ENCODE measurements around the gene CACYBP.

CACYBP gene

GRCh38 chr1:174966008-174966572 lies 33.7 kb upstream of the CACYBP start:
- peak overlapping the region; percentile 86 for H3K27ac Mint-ChIP-seq
- H3K36me3 Mint-ChIP-seq (ENCODE audit: low read depth): peaks cover 2% of the 10 kb centered on the region
- ATAC-seq (no peak), DNase-seq (no peak)
- H3K27me3 Mint-ChIP-seq: no peaks in the 10 kb centered on the region
- H3K9me3 Mint-ChIP-seq: no peaks in the 10 kb centered on the region
- peak overlapping the region; percentile 68 for H3K4me3 Mint-ChIP-seq
- H3K4me1 Mint-ChIP-seq: peaks cover 71% of the 10 kb centered on the region

- DNase-seq: no peak
- Mint-ChIP-seq H3K27me3 (no peaks in the 10 kb centered on the region), H3K27ac (peak overlapping the region; percentile 67), H3K4me1 (peaks cover 80% of the 10 kb centered on the region), H3K36me3 (ENCODE audit: low read depth) (peaks cover 2% of the 10 kb centered on the region), H3K9me3 (no peaks in the 10 kb centered on the region), H3K4me3 (peak overlapping the region; percentile 9)
- ATAC-seq: no peak
Measured at GRCh38 chr1:174967845-174968705, 31.7 kb upstream of the CACYBP start.

- ATAC-seq: peak; percentile 64
- Mint-ChIP-seq H3K4me1 (peaks cover 77% of the 10 kb centered on the region), H3K4me3 (peak overlapping the region; percentile 9), H3K9me3 (no peaks in the 10 kb centered on the region), H3K27ac (peak overlapping the region; percentile 67), H3K27me3 (no peaks in the 10 kb centered on the region), H3K36me3 (ENCODE audit: low read depth) (peaks cover 4% of the 10 kb centered on the region)
- no peak for DNase-seq
Measured at GRCh38 chr1:174968750-174969244, 30.9 kb upstream of the CACYBP start.

- H3K27me3 Mint-ChIP-seq: no peaks in the 10 kb centered on the region
- DNase-seq: no peak
- H3K9me3 Mint-ChIP-seq: no peaks in the 10 kb centered on the region
- H3K4me3 Mint-ChIP-seq: no peak overlapping the region
- H3K4me1 Mint-ChIP-seq: peaks cover 65% of the 10 kb centered on the region
- H3K27ac Mint-ChIP-seq: peak overlapping the region; percentile 50
- ATAC-seq: peak; percentile 74
- peaks cover 7% of the 10 kb centered on the region for H3K36me3 Mint-ChIP-seq (ENCODE audit: low read depth)
Measured at GRCh38 chr1:174969977-174970376, 29.8 kb upstream of the CACYBP start.

- H3K36me3 Mint-ChIP-seq (ENCODE audit: low read depth): peaks cover 11% of the 10 kb centered on the region
- peak overlapping the region; percentile 39 for H3K27ac Mint-ChIP-seq
- DNase-seq: no peak
- no peaks in the 10 kb centered on the region for H3K9me3 Mint-ChIP-seq
- ATAC-seq: no peak
- H3K27me3 Mint-ChIP-seq: no peaks in the 10 kb centered on the region
- H3K4me3 Mint-ChIP-seq: no peak overlapping the region
- H3K4me1 Mint-ChIP-seq: peaks cover 55% of the 10 kb centered on the region
Measured at GRCh38 chr1:174971466-174971865, 28.3 kb upstream of the CACYBP start.

GRCh38 chr1:174971902-174972301 lies 27.8 kb upstream of the CACYBP start:
- Mint-ChIP-seq H3K27ac (no peak overlapping the region), H3K4me1 (peaks cover 57% of the 10 kb centered on the region), H3K4me3 (no peak overlapping the region), H3K9me3 (no peaks in the 10 kb centered on the region), H3K36me3 (ENCODE audit: low read depth) (peaks cover 15% of the 10 kb centered on the region), H3K27me3 (no peaks in the 10 kb centered on the region)
- DNase-seq: no peak
- ATAC-seq: no peak

GRCh38 chr1:174974711-174975119 lies 25.0 kb upstream of the CACYBP start:
- H3K9me3 Mint-ChIP-seq: no peaks in the 10 kb centered on the region
- ATAC-seq (no peak), DNase-seq (no peak)
- H3K27ac Mint-ChIP-seq: no peak overlapping the region
- no peaks in the 10 kb centered on the region for H3K27me3 Mint-ChIP-seq
- H3K36me3 Mint-ChIP-seq (ENCODE audit: low read depth): peaks cover 17% of the 10 kb centered on the region
- no peak overlapping the region for H3K4me3 Mint-ChIP-seq
- H3K4me1 Mint-ChIP-seq: peaks cover 39% of the 10 kb centered on the region

- ATAC-seq (no peak), DNase-seq (no peak)
- no peaks in the 10 kb centered on the region for H3K9me3 Mint-ChIP-seq
- H3K36me3 Mint-ChIP-seq (ENCODE audit: low read depth): peaks cover 20% of the 10 kb centered on the region
- no peak overlapping the region for H3K27ac Mint-ChIP-seq
- H3K4me3 Mint-ChIP-seq: no peak overlapping the region
- H3K27me3 Mint-ChIP-seq: no peaks in the 10 kb centered on the region
- H3K4me1 Mint-ChIP-seq: peaks cover 32% of the 10 kb centered on the region
Measured at GRCh38 chr1:174975764-174976163, 24.0 kb upstream of the CACYBP start.

- Mint-ChIP-seq H3K9me3 (no peaks in the 10 kb centered on the region), H3K27me3 (no peaks in the 10 kb centered on the region), H3K4me1 (peaks cover 29% of the 10 kb centered on the region), H3K4me3 (no peak overlapping the region), H3K36me3 (ENCODE audit: low read depth) (peaks cover 20% of the 10 kb centered on the region), H3K27ac (no peak overlapping the region)
- ATAC-seq (peak; percentile 52), DNase-seq (no peak)
Measured at GRCh38 chr1:174976436-174977108, 23.2 kb upstream of the CACYBP start.

GRCh38 chr1:174982971-174983689 lies 16.6 kb upstream of the CACYBP start:
- no peak overlapping the region for H3K27ac Mint-ChIP-seq
- peaks cover 17% of the 10 kb centered on the region for H3K36me3 Mint-ChIP-seq (ENCODE audit: low read depth)
- H3K4me1 Mint-ChIP-seq: peaks cover 3% of the 10 kb centered on the region
- H3K4me3 Mint-ChIP-seq: no peak overlapping the region
- ATAC-seq (no peak), DNase-seq (no peak)
- no peaks in the 10 kb centered on the region for H3K9me3 Mint-ChIP-seq
- no peaks in the 10 kb centered on the region for H3K27me3 Mint-ChIP-seq

GRCh38 chr1:174984952-174985351 lies 14.8 kb upstream of the CACYBP start:
- no peak for ATAC-seq
- peaks cover 18% of the 10 kb centered on the region for H3K4me1 Mint-ChIP-seq
- peaks cover 17% of the 10 kb centered on the region for H3K36me3 Mint-ChIP-seq (ENCODE audit: low read depth)
- no peak overlapping the region for H3K4me3 Mint-ChIP-seq
- no peaks in the 10 kb centered on the region for H3K27me3 Mint-ChIP-seq
- no peak overlapping the region for H3K27ac Mint-ChIP-seq
- no peaks in the 10 kb centered on the region for H3K9me3 Mint-ChIP-seq
- DNase-seq: no peak

- Mint-ChIP-seq H3K4me3 (no peak overlapping the region), H3K36me3 (ENCODE audit: low read depth) (peaks cover 5% of the 10 kb centered on the region), H3K27me3 (no peaks in the 10 kb centered on the region), H3K4me1 (peaks cover 25% of the 10 kb centered on the region), H3K27ac (peak overlapping the region; percentile 33), H3K9me3 (no peaks in the 10 kb centered on the region)
- no peak for DNase-seq
- ATAC-seq: no peak
Measured at GRCh38 chr1:174988539-174988938, 11.2 kb upstream of the CACYBP start.

- no peaks in the 10 kb centered on the region for H3K27me3 Mint-ChIP-seq
- peaks cover 4% of the 10 kb centered on the region for H3K36me3 Mint-ChIP-seq (ENCODE audit: low read depth)
- H3K4me1 Mint-ChIP-seq: peaks cover 25% of the 10 kb centered on the region
- no peak overlapping the region for H3K27ac Mint-ChIP-seq
- no peaks in the 10 kb centered on the region for H3K9me3 Mint-ChIP-seq
- no peak for DNase-seq
- ATAC-seq: no peak
- H3K4me3 Mint-ChIP-seq: peak overlapping the region; percentile 81
Measured at GRCh38 chr1:174988986-174989385, 10.8 kb upstream of the CACYBP start.

GRCh38 chr1:174989536-174990220 lies 10.1 kb upstream of the CACYBP start:
- peaks cover 25% of the 10 kb centered on the region for H3K4me1 Mint-ChIP-seq
- H3K36me3 Mint-ChIP-seq (ENCODE audit: low read depth): peaks cover 5% of the 10 kb centered on the region
- no peaks in the 10 kb centered on the region for H3K9me3 Mint-ChIP-seq
- peak overlapping the region; percentile 81 for H3K4me3 Mint-ChIP-seq
- no peak for DNase-seq
- peak overlapping the region; percentile 57 for H3K27ac Mint-ChIP-seq
- H3K27me3 Mint-ChIP-seq: no peaks in the 10 kb centered on the region
- ATAC-seq: no peak
